ENCODE data around the gene KCNH8. TPM values are rescaled to one million over a fixed set of nuclear protein-coding genes. Genes with fewer than 3 reads are reported as not detected.

The KCNH8 gene
- polyA plus RNA-seq, 1 donor from 2014 or later = 28.9 TPM

DNA sequence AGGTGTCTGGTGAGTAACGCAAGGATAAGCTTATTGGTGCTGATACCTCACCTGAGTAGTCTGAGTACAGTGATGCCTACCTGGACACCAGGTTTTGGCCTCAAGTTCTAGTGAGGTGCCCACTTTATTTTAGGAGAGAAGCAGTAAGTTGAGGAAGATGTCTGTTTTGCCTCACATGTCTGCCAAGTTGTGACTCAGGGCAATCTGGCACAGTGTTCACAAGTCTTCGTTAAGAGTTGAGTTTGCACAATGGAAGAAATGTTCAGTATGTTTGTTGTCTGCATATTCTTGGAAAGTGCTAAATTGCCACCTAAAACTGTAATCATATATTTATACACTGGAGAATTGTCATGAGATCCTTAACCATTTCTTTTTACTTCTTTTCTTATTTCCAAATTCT, 122.2 kb downstream of the KCNH8 start:
- Histone ChIP-seq H3K36me3 (ENCODE audit: insufficient read depth, low read length) (no peaks in the 10 kb centered on the region), H3K79me2 (replicated peaks; ENCODE audit: insufficient read depth, low read length) (no peaks in the 10 kb centered on the region), H3K9ac (ENCODE audit: low read length) (no peak overlapping the region), H4K20me1 (ENCODE audit: insufficient read depth) (no peaks in the 10 kb centered on the region), H3F3A (ENCODE audit: insufficient read depth, low read length, poor library complexity, severe bottlenecking) (no peaks in the 10 kb centered on the region), H2AFZ (ENCODE audit: low read depth, low read length) (no peak overlapping the region), H3K27ac (ENCODE audit: low read length) (no peak overlapping the region), H3K9me3 (ENCODE audit: low read length) (no peaks in the 10 kb centered on the region), H3K9me2 (ENCODE audit: insufficient read depth, low read length) (no peaks in the 10 kb centered on the region), H3K4me3 (ENCODE audit: low read length) (no peak overlapping the region), H3K4me2 (ENCODE audit: low read length) (no peak overlapping the region), H3K27me3 (ENCODE audit: insufficient read depth, low read depth, low read length) (no peaks in the 10 kb centered on the region)
- TF ChIP-seq EP300 (conservative IDR thresholded peaks at IDR 0.05; ENCODE audit: poor library complexity, severe bottlenecking) (no peak), POLR2AphosphoS5 (IDR thresholded peaks at IDR 0.05) (no peak), SMC3 (conservative IDR thresholded peaks at IDR 0.05; ENCODE audit: poor library complexity) (no peak), EZH2 (IDR thresholded peaks at IDR 0.05; ENCODE audit: borderline replicate concordance, insufficient read depth, low read length, poor library complexity, severe bottlenecking) (no peak), MXI1 (conservative IDR thresholded peaks at IDR 0.05; ENCODE audit: poor library complexity, severe bottlenecking) (no peak), RAD21 (conservative IDR thresholded peaks at IDR 0.05) (no peak), TAF1 (IDR thresholded peaks at IDR 0.05; ENCODE audit: low read depth) (no peak)

DNA sequence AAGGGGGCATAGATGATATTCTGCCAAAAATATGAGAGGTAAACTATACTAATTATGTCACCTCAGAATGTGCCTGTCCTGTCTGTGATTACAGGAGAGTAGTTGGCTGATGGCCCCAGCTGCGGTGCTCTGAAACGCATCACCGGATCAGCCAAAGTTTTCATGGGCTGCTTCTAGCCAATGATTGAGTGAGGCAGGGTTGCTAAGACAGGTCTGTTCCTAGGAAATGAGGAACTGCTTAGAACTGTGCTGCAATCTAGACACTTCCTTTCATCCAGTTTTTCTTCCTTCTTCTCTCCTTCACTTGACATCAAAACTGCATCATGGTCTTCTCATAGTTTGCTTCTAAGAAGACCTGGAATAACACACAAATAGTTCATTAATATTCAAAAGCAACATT, 124.0 kb downstream of the KCNH8 start:
- Histone ChIP-seq H3K27ac (ENCODE audit: low read length) (no peak overlapping the region), H2AFZ (ENCODE audit: low read depth, low read length) (no peak overlapping the region), H3K4me2 (ENCODE audit: low read length) (no peak overlapping the region), H3K4me3 (ENCODE audit: low read length) (no peak overlapping the region), H3K79me2 (replicated peaks; ENCODE audit: insufficient read depth, low read length) (no peaks in the 10 kb centered on the region), H3F3A (ENCODE audit: insufficient read depth, low read length, poor library complexity, severe bottlenecking) (no peaks in the 10 kb centered on the region), H3K9ac (ENCODE audit: low read length) (no peak overlapping the region), H3K27me3 (ENCODE audit: insufficient read depth, low read depth, low read length) (no peaks in the 10 kb centered on the region), H3K36me3 (ENCODE audit: insufficient read depth, low read length) (no peaks in the 10 kb centered on the region), H3K9me2 (ENCODE audit: insufficient read depth, low read length) (no peaks in the 10 kb centered on the region), H4K20me1 (ENCODE audit: insufficient read depth) (no peaks in the 10 kb centered on the region), H3K9me3 (ENCODE audit: low read length) (no peaks in the 10 kb centered on the region)
- no peak for TF ChIP-seq MXI1 (conservative IDR thresholded peaks at IDR 0.05; ENCODE audit: poor library complexity, severe bottlenecking)
- no peak for TF ChIP-seq RAD21 (conservative IDR thresholded peaks at IDR 0.05)
- no peak for TF ChIP-seq SMC3 (conservative IDR thresholded peaks at IDR 0.05; ENCODE audit: poor library complexity)
- TF ChIP-seq, protein P1, sequence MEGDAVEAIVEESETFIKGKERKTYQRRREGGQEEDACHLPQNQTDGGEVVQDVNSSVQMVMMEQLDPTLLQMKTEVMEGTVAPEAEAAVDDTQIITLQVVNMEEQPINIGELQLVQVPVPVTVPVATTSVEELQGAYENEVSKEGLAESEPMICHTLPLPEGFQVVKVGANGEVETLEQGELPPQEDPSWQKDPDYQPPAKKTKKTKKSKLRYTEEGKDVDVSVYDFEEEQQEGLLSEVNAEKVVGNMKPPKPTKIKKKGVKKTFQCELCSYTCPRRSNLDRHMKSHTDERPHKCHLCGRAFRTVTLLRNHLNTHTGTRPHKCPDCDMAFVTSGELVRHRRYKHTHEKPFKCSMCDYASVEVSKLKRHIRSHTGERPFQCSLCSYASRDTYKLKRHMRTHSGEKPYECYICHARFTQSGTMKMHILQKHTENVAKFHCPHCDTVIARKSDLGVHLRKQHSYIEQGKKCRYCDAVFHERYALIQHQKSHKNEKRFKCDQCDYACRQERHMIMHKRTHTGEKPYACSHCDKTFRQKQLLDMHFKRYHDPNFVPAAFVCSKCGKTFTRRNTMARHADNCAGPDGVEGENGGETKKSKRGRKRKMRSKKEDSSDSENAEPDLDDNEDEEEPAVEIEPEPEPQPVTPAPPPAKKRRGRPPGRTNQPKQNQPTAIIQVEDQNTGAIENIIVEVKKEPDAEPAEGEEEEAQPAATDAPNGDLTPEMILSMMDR (IDR thresholded peaks at IDR 0.05; ENCODE audit: poor library complexity, severe bottlenecking) = no peak
- TF ChIP-seq EZH2 (IDR thresholded peaks at IDR 0.05; ENCODE audit: borderline replicate concordance, insufficient read depth, low read length, poor library complexity, severe bottlenecking) = no peak
- no peak for TF ChIP-seq POLR2AphosphoS5 (IDR thresholded peaks at IDR 0.05)
- no peak for TF ChIP-seq EP300 (conservative IDR thresholded peaks at IDR 0.05; ENCODE audit: poor library complexity, severe bottlenecking)
- TF ChIP-seq, protein P2, sequence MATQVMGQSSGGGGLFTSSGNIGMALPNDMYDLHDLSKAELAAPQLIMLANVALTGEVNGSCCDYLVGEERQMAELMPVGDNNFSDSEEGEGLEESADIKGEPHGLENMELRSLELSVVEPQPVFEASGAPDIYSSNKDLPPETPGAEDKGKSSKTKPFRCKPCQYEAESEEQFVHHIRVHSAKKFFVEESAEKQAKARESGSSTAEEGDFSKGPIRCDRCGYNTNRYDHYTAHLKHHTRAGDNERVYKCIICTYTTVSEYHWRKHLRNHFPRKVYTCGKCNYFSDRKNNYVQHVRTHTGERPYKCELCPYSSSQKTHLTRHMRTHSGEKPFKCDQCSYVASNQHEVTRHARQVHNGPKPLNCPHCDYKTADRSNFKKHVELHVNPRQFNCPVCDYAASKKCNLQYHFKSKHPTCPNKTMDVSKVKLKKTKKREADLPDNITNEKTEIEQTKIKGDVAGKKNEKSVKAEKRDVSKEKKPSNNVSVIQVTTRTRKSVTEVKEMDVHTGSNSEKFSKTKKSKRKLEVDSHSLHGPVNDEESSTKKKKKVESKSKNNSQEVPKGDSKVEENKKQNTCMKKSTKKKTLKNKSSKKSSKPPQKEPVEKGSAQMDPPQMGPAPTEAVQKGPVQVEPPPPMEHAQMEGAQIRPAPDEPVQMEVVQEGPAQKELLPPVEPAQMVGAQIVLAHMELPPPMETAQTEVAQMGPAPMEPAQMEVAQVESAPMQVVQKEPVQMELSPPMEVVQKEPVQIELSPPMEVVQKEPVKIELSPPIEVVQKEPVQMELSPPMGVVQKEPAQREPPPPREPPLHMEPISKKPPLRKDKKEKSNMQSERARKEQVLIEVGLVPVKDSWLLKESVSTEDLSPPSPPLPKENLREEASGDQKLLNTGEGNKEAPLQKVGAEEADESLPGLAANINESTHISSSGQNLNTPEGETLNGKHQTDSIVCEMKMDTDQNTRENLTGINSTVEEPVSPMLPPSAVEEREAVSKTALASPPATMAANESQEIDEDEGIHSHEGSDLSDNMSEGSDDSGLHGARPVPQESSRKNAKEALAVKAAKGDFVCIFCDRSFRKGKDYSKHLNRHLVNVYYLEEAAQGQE (IDR thresholded peaks at IDR 0.05; ENCODE audit: borderline replicate concordance) = no peak
- TF ChIP-seq TAF1 (IDR thresholded peaks at IDR 0.05; ENCODE audit: low read depth) = no peak
